GM21367 (cell line): ENCODE results near the gene IPPK.
"Not testable (repeated sequence)": the region's sequence is repeated elsewhere in the genome, so short reads cannot be mapped to it uniquely, and the experiment has no call there.

Experiments used
- ATAC-seq: cut with Tn5 transposase; IDR thresholded peaks from one replicate; pipeline ENCODE4 v1.9.1; 2021; ENCODE audit not compliant: unreplicated experiment

IPPK gene

GRCh38 chr9:92598382-92598781, 71.5 kb downstream of the IPPK start:
- ATAC-seq = no peak

- ATAC-seq = no peak
Measured at GRCh38 chr9:92595930-92596329, 74.0 kb downstream of the IPPK start.

GRCh38 chr9:92595075-92595474, 74.9 kb downstream of the IPPK start:
- ATAC-seq = not testable (repeated sequence)

GRCh38 chr9:92592946-92593861, 76.7 kb downstream of the IPPK start:
- ATAC-seq = no peak

- ATAC-seq = no peak
Measured at GRCh38 chr9:92592537-92592936, 77.4 kb downstream of the IPPK start.

GRCh38 chr9:92590377-92590776, 79.6 kb downstream of the IPPK start:
- no peak for ATAC-seq

GRCh38 chr9:92589923-92590322, 80.0 kb downstream of the IPPK start:
- ATAC-seq = no peak

GRCh38 chr9:92576175-92576574, 93.8 kb downstream of the IPPK start:
- no peak for ATAC-seq

- not testable (repeated sequence) for ATAC-seq
Measured at GRCh38 chr9:92573612-92574011, 96.3 kb downstream of the IPPK start.

GRCh38 chr9:92571871-92572270, 98.1 kb downstream of the IPPK start:
- ATAC-seq = not testable (repeated sequence)

GRCh38 chr9:92564982-92565381, 104.9 kb downstream of the IPPK start:
- ATAC-seq = no peak

GRCh38 chr9:92564504-92564903, 105.4 kb downstream of the IPPK start:
- ATAC-seq = no peak
